Body of pancreas (tissue), 4 donors: Measurements from ENCODE around the gene COL4A5. TPM values are rescaled to one million over a fixed set of nuclear protein-coding genes. Genes with fewer than 3 reads are reported as not detected.

Source experiments
- ATAC-seq: fragments of 150-250 bp; one replicate; pipeline ENCODE4 v1.9.1; 2016
- DNase-seq, 4 donors: peaks; one replicate each; pipeline ENCODE4 v3.0.0-alpha.2; 2019
- H3K27ac ChIP-seq, 4 donors: fragments of 200-600 bp; sonication (generic); 1 replicate in 3 of 4; 2 replicates in 1 of 4; pipeline versions ENCODE4 v1.5.1 to v1.6.1; 2016 to 2019; ENCODE audit warnings: mild to moderate bottlenecking in 1 of 4, mixed read lengths in 1 of 4, moderate library complexity in 1 of 4
- H3K27me3 ChIP-seq, 2 donors: fragments of 200-600 bp; sonication (generic); one replicate each; pipeline ENCODE4 v1.6.0; 2016; ENCODE audit warnings: mild to moderate bottlenecking in 1 of 2
- H3K36me3 ChIP-seq, 2 donors: fragments of 200-600 bp; sonication (generic); replicated peaks in 1 of 2; 2 replicates each; pipeline ENCODE4 v1.5.1; 2016; ENCODE audit warnings: low read depth in 2 of 2; ENCODE audit not compliant: insufficient read depth in 1 of 2
- H3K4me1 ChIP-seq: fragments of 200-600 bp; sonication (generic); one replicate; pipeline ENCODE4 v1.6.0; 2016
- H3K4me3 ChIP-seq, 2 donors: fragments of 200-600 bp; sonication (generic); 1 replicate in 1 of 2; 2 replicates in 1 of 2; pipeline ENCODE4 v1.5.1; 2016 to 2019
- H3K9me3 ChIP-seq, 3 donors: fragments of 200-600 bp; sonication (generic); 1 replicate in 2 of 3; 2 replicates in 1 of 3; pipeline ENCODE4 v1.5.1; 2016
- POLR2A ChIP-seq, 3 donors: fragments of 450-650 bp; IDR thresholded peaks; one replicate each; pipeline ENCODE4 v1.6.1; 2016; ENCODE audit warnings: antibody characterized with exemption in 3 of 3, mild to moderate bottlenecking in 2 of 3
- WGBS, 2 donors: methylation state at CpG; one replicate each; pipeline ENCODE4 v1.1.5; 2017; 5-methylcytosine and 5-hydroxymethylcytosine counted together
- intact Hi-C: fragments of 100-400 bp; cut with DNase I; formaldehyde crosslinking; loops from one replicate; pipeline ENCODE4 v1.15.1; 2023
- total RNA-seq, 2 donors: library from RNA; depleted of rRNA; stranded (reverse); fragments of >200 nt; gene quantifications; one replicate each; pipeline ENCODE4 v1.1.0, GENCODE V29; 2016
- TF ChIP-seq, protein P1 (sequence below), 7 experiments: fragments of 450-650 bp in 4 of 7; fragments of 200-600 bp in 3 of 7; sonication (generic) in 3 of 7; IDR thresholded peaks; one replicate each; pipeline ENCODE4 v1.5.1; 2016 to 2019; ENCODE audit warnings: antibody characterized with exemption in 7 of 7

Gene COL4A5
- total RNA-seq, 2 donors from 2014 or later = 2.3 to 32.0 TPM

DNA sequence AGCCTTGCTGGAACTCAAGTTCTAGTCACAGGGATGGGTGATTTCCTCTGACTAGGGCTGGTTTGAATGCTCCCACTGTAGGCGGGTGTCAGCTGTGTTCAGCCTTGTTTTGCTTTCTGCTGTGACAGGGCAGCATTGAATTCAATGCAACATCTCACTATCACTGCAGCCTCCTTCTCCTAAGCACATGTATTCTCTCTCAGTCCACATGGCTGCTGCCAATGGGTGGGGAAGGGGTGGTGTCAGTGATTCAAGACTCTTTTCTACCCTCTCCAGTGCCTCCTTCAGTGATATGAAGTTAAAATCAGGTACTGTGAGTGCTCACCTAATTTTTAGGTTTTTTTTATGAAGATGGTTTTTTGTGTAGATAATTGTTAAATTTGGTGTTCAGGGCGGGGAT is 46.3 kb downstream of the COL4A5 start:
- DNase-seq = no peak
- no peaks in the 10 kb centered on the region for H3K27me3 ChIP-seq
- 97 to 100% methylated on average over 2 of the region's 2 CpGs for WGBS, 2 donors
- H3K27ac ChIP-seq = no peak overlapping the region
- H3K4me3 ChIP-seq = no peak overlapping the region
- TF ChIP-seq, protein P1, sequence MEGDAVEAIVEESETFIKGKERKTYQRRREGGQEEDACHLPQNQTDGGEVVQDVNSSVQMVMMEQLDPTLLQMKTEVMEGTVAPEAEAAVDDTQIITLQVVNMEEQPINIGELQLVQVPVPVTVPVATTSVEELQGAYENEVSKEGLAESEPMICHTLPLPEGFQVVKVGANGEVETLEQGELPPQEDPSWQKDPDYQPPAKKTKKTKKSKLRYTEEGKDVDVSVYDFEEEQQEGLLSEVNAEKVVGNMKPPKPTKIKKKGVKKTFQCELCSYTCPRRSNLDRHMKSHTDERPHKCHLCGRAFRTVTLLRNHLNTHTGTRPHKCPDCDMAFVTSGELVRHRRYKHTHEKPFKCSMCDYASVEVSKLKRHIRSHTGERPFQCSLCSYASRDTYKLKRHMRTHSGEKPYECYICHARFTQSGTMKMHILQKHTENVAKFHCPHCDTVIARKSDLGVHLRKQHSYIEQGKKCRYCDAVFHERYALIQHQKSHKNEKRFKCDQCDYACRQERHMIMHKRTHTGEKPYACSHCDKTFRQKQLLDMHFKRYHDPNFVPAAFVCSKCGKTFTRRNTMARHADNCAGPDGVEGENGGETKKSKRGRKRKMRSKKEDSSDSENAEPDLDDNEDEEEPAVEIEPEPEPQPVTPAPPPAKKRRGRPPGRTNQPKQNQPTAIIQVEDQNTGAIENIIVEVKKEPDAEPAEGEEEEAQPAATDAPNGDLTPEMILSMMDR (IDR thresholded peaks at IDR 0.05) = no peak
- TF ChIP-seq POLR2A (IDR thresholded peaks at IDR 0.05) = no peak
- no peaks in the 10 kb centered on the region for H3K4me1 ChIP-seq
- H3K36me3 ChIP-seq = no peaks in the 10 kb centered on the region
- no peak for ATAC-seq
- no peaks in the 10 kb centered on the region for H3K9me3 ChIP-seq
- intact Hi-C loops = no loop called here

DNA sequence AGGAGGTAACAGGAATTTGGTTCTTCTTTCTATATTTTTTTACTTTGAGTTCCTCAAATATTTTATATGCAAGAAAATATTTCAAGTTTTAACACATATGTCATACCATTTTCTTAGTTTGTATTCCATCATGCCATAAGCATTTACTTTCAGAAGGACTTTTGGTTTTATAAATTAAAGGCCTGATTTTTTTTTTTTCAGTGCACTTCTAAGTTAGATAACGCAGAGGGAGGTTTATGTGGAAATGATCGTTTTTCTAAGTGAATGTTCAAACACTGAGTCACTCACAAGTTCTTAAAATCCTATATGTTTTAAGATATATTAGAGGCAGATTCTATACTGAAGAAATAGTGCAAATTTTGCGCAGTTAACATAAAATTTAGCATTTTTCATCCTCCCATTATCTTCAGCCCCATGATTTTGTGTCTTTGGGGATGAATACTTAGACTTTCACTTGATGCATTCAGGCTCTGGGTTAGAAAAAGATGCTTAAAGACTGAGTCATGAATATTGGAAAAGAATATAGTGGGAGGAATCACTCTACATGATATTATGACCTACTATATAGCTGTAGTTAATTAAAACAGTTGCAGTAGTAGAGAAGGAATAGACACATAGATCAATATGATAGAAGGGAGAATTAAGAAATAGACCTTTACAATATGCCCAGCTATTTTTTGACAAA is 54.9 kb downstream of the COL4A5 start:
- intact Hi-C loops = no loop called here

DNA sequence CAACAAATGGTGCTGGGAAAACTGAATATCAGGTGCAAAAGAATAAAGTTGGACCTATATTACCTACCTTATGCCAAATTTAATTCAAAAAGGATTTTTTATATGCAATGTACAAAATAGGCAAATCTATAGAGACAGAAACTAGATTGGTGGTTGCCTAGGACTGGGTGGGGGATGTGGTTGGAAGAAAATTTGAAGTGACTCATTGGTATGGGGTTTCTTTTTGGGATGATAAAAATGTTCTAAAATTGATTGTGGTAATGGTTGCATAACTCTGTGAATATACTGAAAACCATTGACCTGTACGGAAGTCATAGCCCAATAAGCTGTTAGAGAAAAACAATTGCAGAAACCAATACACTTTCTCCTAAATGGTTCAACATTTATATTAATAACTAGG is 72.1 kb downstream of the COL4A5 start:
- H3K9me3 ChIP-seq = no peaks in the 10 kb centered on the region
- no peak overlapping the region for H3K4me3 ChIP-seq
- H3K4me1 ChIP-seq = no peaks in the 10 kb centered on the region
- H3K27ac ChIP-seq = no peak overlapping the region
- no peaks in the 10 kb centered on the region for H3K36me3 ChIP-seq
- DNase-seq (no peak), ATAC-seq (no peak)
- intact Hi-C loops = no loop called here
- TF ChIP-seq, protein P1 (IDR thresholded peaks at IDR 0.05) = no peak
- TF ChIP-seq POLR2A (IDR thresholded peaks at IDR 0.05) = no peak
- H3K27me3 ChIP-seq = no peaks in the 10 kb centered on the region
- WGBS, 2 donors = 61 to 92% methylated on average over 1 of the region's 1 CpG

More for the DNA sequence above, 54.9 kb downstream of the COL4A5 start:
- H3K4me1 ChIP-seq = no peaks in the 10 kb centered on the region
- no peak for ATAC-seq
- no peaks in the 10 kb centered on the region for H3K27me3 ChIP-seq
- H3K27ac ChIP-seq = no peak overlapping the region
- DNase-seq = no peak
- no peaks in the 10 kb centered on the region for H3K9me3 ChIP-seq
- WGBS, 2 donors = 72 to 74% methylated on average over 3 of the region's 3 CpGs
- no peak for TF ChIP-seq POLR2A (IDR thresholded peaks at IDR 0.05)
- TF ChIP-seq, protein P1 (IDR thresholded peaks at IDR 0.05) = no peak
- no peaks in the 10 kb centered on the region for H3K36me3 ChIP-seq
- H3K4me3 ChIP-seq = no peak overlapping the region

DNA sequence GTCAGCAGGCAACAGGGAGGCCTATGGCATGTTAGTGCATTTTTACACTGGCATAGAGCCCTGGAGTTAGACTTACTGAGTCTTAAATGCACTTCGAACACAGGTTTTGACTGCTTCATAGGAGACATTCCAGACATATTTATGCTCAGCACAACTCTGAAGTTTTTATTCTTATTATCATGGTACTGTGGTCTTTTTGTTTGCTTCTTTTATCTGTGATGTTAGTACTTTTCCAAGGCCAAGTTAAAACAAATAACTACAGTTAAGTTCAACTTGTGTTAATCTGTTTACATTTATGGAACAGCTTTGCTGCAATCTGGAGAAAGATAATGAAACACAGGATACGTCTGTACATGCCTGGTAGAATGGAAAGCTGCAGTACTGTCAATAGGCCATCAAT is 76.5 kb downstream of the COL4A5 start:
- DNase-seq (no peak), ATAC-seq (no peak)
- Histone ChIP-seq H3K4me1 (no peaks in the 10 kb centered on the region), H3K27me3 (no peaks in the 10 kb centered on the region), H3K4me3 (no peak overlapping the region), H3K27ac (no peak overlapping the region), H3K36me3 (no peaks in the 10 kb centered on the region), H3K9me3 (no peaks in the 10 kb centered on the region)
- TF ChIP-seq, protein P1 (IDR thresholded peaks at IDR 0.05) = no peak
- TF ChIP-seq POLR2A (IDR thresholded peaks at IDR 0.05) = no peak
- 3 to 5% methylated on average over 2 of the region's 2 CpGs for WGBS, 2 donors
- intact Hi-C loops = no loop called here

DNA sequence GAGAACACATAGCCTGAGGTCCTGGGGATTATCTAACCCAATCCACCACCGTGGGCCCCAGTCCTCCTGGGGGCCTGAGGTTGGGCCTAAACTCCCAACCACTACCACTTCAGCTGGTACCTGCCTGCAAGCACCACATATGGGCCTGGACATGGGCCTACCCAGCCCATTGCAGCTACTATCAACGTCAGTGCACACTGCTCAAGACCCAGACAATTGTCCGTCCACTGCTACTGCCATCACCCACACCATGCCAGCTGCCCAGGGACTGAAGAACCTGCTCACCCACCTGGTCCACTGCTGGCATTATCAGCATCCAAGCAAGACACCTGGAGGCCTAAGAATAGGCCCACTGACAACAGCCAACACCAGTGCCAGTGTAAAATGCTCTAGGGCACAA is 88.1 kb downstream of the COL4A5 start:
- TF ChIP-seq POLR2A (IDR thresholded peaks at IDR 0.05) = no peak
- TF ChIP-seq, protein P1 (IDR thresholded peaks at IDR 0.05) = no peak
- no peak overlapping the region for H3K4me3 ChIP-seq
- no peak overlapping the region for H3K27ac ChIP-seq
- WGBS, 2 donors = 90 to 100% methylated on average over 1 to 3 of the region's 3 CpGs
- no peaks in the 10 kb centered on the region for H3K27me3 ChIP-seq
- H3K9me3 ChIP-seq = no peaks in the 10 kb centered on the region
- intact Hi-C loops = no loop called here
- H3K36me3 ChIP-seq = no peaks in the 10 kb centered on the region
- no peaks in the 10 kb centered on the region for H3K4me1 ChIP-seq
- ATAC-seq (no peak), DNase-seq (no peak)
